UCSD-AML1 (cell line): ENCODE data around the gene ZNF627.
"Not testable (repeated sequence)": the region's sequence is repeated elsewhere in the genome, so short reads cannot be mapped to it uniquely, and the experiment has no call there.

Experiments
- DNase-seq: peaks from one replicate; lab custom pipeline; 2025; ENCODE audit not compliant: unreplicated experiment; lab: John Stamatoyannopoulos, UW

The ZNF627 gene

GRCh38 chr19:11573763-11574162 lies 23.5 kb upstream of the ZNF627 start:
- not testable (repeated sequence) for DNase-seq

- DNase-seq: no peak
Measured at GRCh38 chr19:11574689-11575088, 22.6 kb upstream of the ZNF627 start.

GRCh38 chr19:11576227-11576626 lies 21.1 kb upstream of the ZNF627 start:
- no peak for DNase-seq

- DNase-seq: no peak
Measured at GRCh38 chr19:11577451-11578257, 19.6 kb upstream of the ZNF627 start, which contains the start of gene ACP5. Gene ACP5 (minus strand): TSS chr19:11577645. CDS start chr19:11577317, 328 bp downstream.

- peak; percentile 54 for DNase-seq
Measured at GRCh38 chr19:11578258-11579142, 18.8 kb upstream of the ZNF627 start.

GRCh38 chr19:11580116-11580515 lies 17.2 kb upstream of the ZNF627 start:
- no peak for DNase-seq

GRCh38 chr19:11581740-11582139 lies 15.5 kb upstream of the ZNF627 start:
- no peak for DNase-seq

- DNase-seq: no peak
Measured at GRCh38 chr19:11586331-11586730, 11.0 kb upstream of the ZNF627 start.

GRCh38 chr19:11587302-11587974 lies 9.8 kb upstream of the ZNF627 start:
- peak; percentile 75 for DNase-seq

GRCh38 chr19:11587975-11588631 lies 9.2 kb upstream of the ZNF627 start:
- DNase-seq: no peak

GRCh38 chr19:11594084-11594483 lies 3.2 kb upstream of the ZNF627 start:
- no peak for DNase-seq

GRCh38 chr19:11596156-11596555 lies 1.1 kb upstream of the ZNF627 start:
- no peak for DNase-seq

GRCh38 chr19:11598103-11598483 lies 810 bp downstream of the ZNF627 start:
- no peak for DNase-seq

GRCh38 chr19:11598746-11599145 lies 1.5 kb downstream of the ZNF627 start:
- DNase-seq: no peak

- not testable (repeated sequence) for DNase-seq
Measured at GRCh38 chr19:11599704-11600103, 2.4 kb downstream of the ZNF627 start.

GRCh38 chr19:11606484-11606883 lies 9.2 kb downstream of the ZNF627 start:
- no peak for DNase-seq

- no peak for DNase-seq
Measured at GRCh38 chr19:11611730-11612129, 14.4 kb downstream of the ZNF627 start.

GRCh38 chr19:11612816-11613511 lies 15.7 kb downstream of the ZNF627 start:
- no peak for DNase-seq

GRCh38 chr19:11617180-11618062 lies 20.1 kb downstream of the ZNF627 start:
- DNase-seq: no peak
